Endothelial cell of umbilical vein (primary cell): ENCODE results near the gene CTNND1. TPM values are rescaled to one million over a fixed set of nuclear protein-coding genes. Genes with fewer than 3 reads are reported as not detected.
A peak's percentile ranks its signal among the peaks of the same experiment; 100 is the strongest.

Experiments
- BruUV-seq: library from RNA; stranded (reverse); fragments of 400-500 nt; replicated peaks from 2 replicates; lab custom pipeline; 2021; lab: Mats Ljungman, UMichigan
- CTCF ChIA-PET: fragments of 300-600, 350-600 bp; sonication (Branson Sonifier 250); formaldehyde crosslinking; loops from one replicate; lab custom pipeline; 2021; ENCODE audit warnings: antibody characterized with exemption, inconsistent platforms; lab: Charles Lee
- POLR2A ChIA-PET: fragments of 300-600, 350-600 bp; sonication (Branson Sonifier 250); formaldehyde crosslinking; loops from one replicate; lab custom pipeline; 2021; ENCODE audit warnings: antibody characterized with exemption, inconsistent platforms; lab: Charles Lee
- DNase-seq: peaks from one replicate; pipeline ENCODE4 v3.0.0-alpha.2; 2011; ENCODE audit warnings: low read depth, low spot score
- FAIRE-seq: peaks from 2 replicates; lab custom pipeline; 2011; peaks lifted over from hg19 to GRCh38; lab: Jason Lieb, UNC
- H2AFZ ChIP-seq: 2 replicates; pipeline ENCODE4 v1.6.0; 2012; ENCODE audit warnings: low read depth, low read length, control low read depth, inconsistent platforms
- H3K27ac ChIP-seq: 2 replicates; pipeline ENCODE4 v1.5.1; 2011; ENCODE audit warnings: low read depth, mild to moderate bottlenecking, control low read depth, low read length, moderate library complexity; ENCODE audit not compliant: insufficient read depth
- H3K27me3 ChIP-seq, 2 experiments: 2 replicates each; pipeline versions ENCODE4 v1.6.0 to v1.6.1; 2011; ENCODE audit warnings: low read length in 2 of 2, mixed read lengths in 1 of 2; ENCODE audit not compliant: control insufficient read depth in 2 of 2, insufficient read depth in 2 of 2
- H3K36me3 ChIP-seq, 2 experiments: 2 replicates in 1 of 2; 3 replicates in 1 of 2; pipeline ENCODE4 v1.5.1; 2011; ENCODE audit warnings: low read length in 2 of 2, mild to moderate bottlenecking in 1 of 2, moderate library complexity in 1 of 2; ENCODE audit not compliant: control insufficient read depth in 2 of 2, insufficient read depth in 2 of 2; ENCODE audit errors: extremely low read depth in 1 of 2
- H3K4me1 ChIP-seq: 3 replicates; pipeline ENCODE4 v1.5.1; 2011; ENCODE audit warnings: mild to moderate bottlenecking, low read length; ENCODE audit not compliant: control insufficient read depth, insufficient read depth; ENCODE audit errors: extremely low read depth
- H3K4me2 ChIP-seq: 2 replicates; pipeline ENCODE4 v1.6.1; 2011; ENCODE audit warnings: low read length, control low read depth, mixed read lengths; ENCODE audit not compliant: insufficient read depth
- H3K4me3 ChIP-seq, 3 experiments: fragments of 200-600 bp in 1 of 3; sonication (generic), shearing (Covaris generic) in 1 of 3; replicated peaks in 1 of 3; 2 replicates each; pipeline ENCODE4 v1.5.1; 2011 to 2016; ENCODE audit warnings: control low read depth in 3 of 3, low read length in 3 of 3, mild to moderate bottlenecking in 2 of 3, inconsistent platforms in 1 of 3, low read depth in 1 of 3, moderate library complexity in 1 of 3; ENCODE audit not compliant: insufficient read depth in 1 of 3
- H3K79me2 ChIP-seq: 2 replicates; pipeline ENCODE4 v1.6.0; 2012; ENCODE audit warnings: low read length, inconsistent platforms; ENCODE audit not compliant: control insufficient read depth, insufficient read depth
- H3K9ac ChIP-seq: replicated peaks from 2 replicates; pipeline ENCODE3; 2011; ENCODE audit warnings: low read length, control low read depth; ENCODE audit not compliant: insufficient read depth; ENCODE audit errors: extremely low read depth
- H3K9me1 ChIP-seq: replicated peaks from 3 replicates; pipeline ENCODE4 v1.6.0; 2011; ENCODE audit warnings: mild to moderate bottlenecking, low read length; ENCODE audit not compliant: control insufficient read depth, insufficient read depth; ENCODE audit errors: extremely low read depth
- H3K9me3 ChIP-seq: replicated peaks from 2 replicates; pipeline ENCODE4 v1.5.1; 2012; ENCODE audit warnings: low read length, inconsistent platforms; ENCODE audit not compliant: control insufficient read depth, insufficient read depth
- H4K20me1 ChIP-seq: replicated peaks from 2 replicates; pipeline ENCODE3; 2011; ENCODE audit warnings: mild to moderate bottlenecking, low read length; ENCODE audit not compliant: control insufficient read depth, insufficient read depth; ENCODE audit errors: extremely low read depth
- CTCF ChIP-seq, 2 donors: IDR thresholded peaks; 1 replicate in 1 of 2; 2 replicates in 1 of 2; pipeline ENCODE4 v1.5.1; 2011; ENCODE audit warnings: low read length in 2 of 2, mild to moderate bottlenecking in 2 of 2, moderate library complexity in 2 of 2, control low read depth in 1 of 2, inconsistent platforms in 1 of 2, low read depth in 1 of 2; ENCODE audit not compliant: insufficient read depth in 1 of 2; ENCODE audit errors: extremely low read depth in 1 of 2
- EZH2 ChIP-seq: IDR thresholded peaks from 2 replicates; pipeline ENCODE4 v1.6.1; 2012; ENCODE audit warnings: borderline replicate concordance, low read depth, mild to moderate bottlenecking, moderate library complexity, low read length, inconsistent platforms; ENCODE audit not compliant: severe bottlenecking
- FOS ChIP-seq: IDR thresholded peaks from 2 replicates; pipeline ENCODE4 v1.6.1; 2011; ENCODE audit warnings: mild to moderate bottlenecking, low read length, moderate library complexity, borderline replicate concordance; ENCODE audit not compliant: insufficient read depth
- GATA2 ChIP-seq: IDR thresholded peaks from 2 replicates; pipeline ENCODE4 v1.7.0; 2011; ENCODE audit warnings: low read depth, mild to moderate bottlenecking, moderate library complexity, mixed read lengths, low read length; ENCODE audit not compliant: insufficient read length, insufficient read depth
- JUN ChIP-seq: IDR thresholded peaks from 2 replicates; pipeline ENCODE4 v1.6.1; 2011; ENCODE audit warnings: borderline replicate concordance, low read depth; ENCODE audit not compliant: insufficient read length, insufficient read depth
- MAX ChIP-seq: IDR thresholded peaks from 2 replicates; pipeline ENCODE4 v1.6.1; 2011; ENCODE audit not compliant: insufficient read depth, insufficient read length
- MYC ChIP-seq: IDR thresholded peaks from one replicate; pipeline ENCODE4 v1.6.1; 2011; ENCODE audit warnings: mild to moderate bottlenecking, low read depth, low read length
- POLR2A ChIP-seq: IDR thresholded peaks from 2 replicates; pipeline ENCODE4 v1.6.1; 2012; ENCODE audit warnings: low read depth, mild to moderate bottlenecking, control low read depth, low read length
- POLR2AphosphoS5 ChIP-seq: IDR thresholded peaks from 2 replicates; pipeline ENCODE4 v1.6.1; 2012; ENCODE audit warnings: low read depth, mild to moderate bottlenecking, control low read depth, low read length, moderate library complexity; ENCODE audit not compliant: insufficient read depth
- dilution Hi-C: fragments of 300-500 bp; cut with MboI; formaldehyde crosslinking; loops from one replicate; pipeline ENCODE4 v1.15.0; 2019; ENCODE audit warnings: low sequenced_read_pairs; ENCODE audit not compliant: extremely low pct_ligation_motif_present
- intact Hi-C: fragments of 100-400 bp; cut with micrococcal nuclease; formaldehyde crosslinking; loops from one replicate; pipeline ENCODE4 v1.10.0; 2022
- polyA plus RNA-seq, 4 experiments: library from polyadenylated mRNA; depleted of rRNA in 3 of 4; stranded (reverse) in 3 of 4; unstranded in 1 of 4; fragments of >200 nt; gene quantifications; 2 replicates each; pipeline versions ENCODE4 v1.2.1 to v1.2.3, GENCODE V29; 2011 to 2012; ENCODE audit warnings: missing spikeins in 1 of 4
- total RNA-seq: library from RNA; stranded (reverse); gene quantifications from 2 replicates; pipeline ENCODE4 v1.2.3, GENCODE V29; 2021

CTNND1 gene
- total and polyA plus RNA-seq, 2 donors (not counting 3 experiments of a cell fraction or from before 2014, with no cell fraction given) = 152 to 268 TPM

- CTCF ChIA-PET = interaction anchor here (0.7 to 2.4 kb wide), 4 partner anchors 9 to 43 kb away, joined by 3 to 13 read pairs (median 6); partner anchors contain the start of gene BTBD18
- POLR2A ChIA-PET = interaction anchor here (1.6 kb wide), 1 partner anchor 13 kb away, joined by 6 read pairs; no protein-coding TSS in a partner anchor
- Histone ChIP-seq H3K9me3 (no peaks in the 10 kb centered on the region), H3K27me3 (no peaks in the 10 kb centered on the region), H3K79me2 (peaks cover 95% of the 10 kb centered on the region), H3K36me3 (peaks cover 9 to 13% of the 10 kb centered on the region in 2 experiments), H2AFZ (no peak overlapping the region), H3K4me1 (peaks cover 33% of the 10 kb centered on the region), H3K4me2 (peak overlapping the region; percentile 41), H4K20me1 (peaks cover 9% of the 10 kb centered on the region), H3K9ac (no peak overlapping the region), H3K27ac (peak overlapping the region; percentile 55), H3K9me1 (no peaks in the 10 kb centered on the region), H3K4me3 (no peak overlapping the region)
- intact Hi-C loops (loop anchor here (2.0 kb wide), 1 partner anchor 13 kb away; no protein-coding TSS in a partner anchor), dilution Hi-C loops (no loop called here)
- DNase-seq (no peak), FAIRE-seq (no peak)
- no TSS peak for BruUV-seq
- TF ChIP-seq GATA2 = no peak
- no peak for TF ChIP-seq POLR2AphosphoS5
- no peak for TF ChIP-seq EZH2
- no peak for TF ChIP-seq JUN
- no peak for TF ChIP-seq MAX
- no peak for TF ChIP-seq MYC
- no peak for TF ChIP-seq FOS
- no peak for TF ChIP-seq CTCF (IDR thresholded peaks at IDR 0.05; ENCODE audit: extremely low read depth in 1 of 2, insufficient read depth in 1 of 2, low read depth in 1 of 2, low read length in 2 of 2)
- no peak for TF ChIP-seq POLR2A
These were observed 29.9 kb downstream of the CTNND1 start for GRCh38 chr11:57791321-57792059.
